Motor neuron (in vitro differentiated cells): Measurements from ENCODE around the gene APBB3. TPM values are rescaled to one million over a fixed set of nuclear protein-coding genes. Genes with fewer than 3 reads are reported as not detected.
"Not testable (repeated sequence)": the region's sequence is repeated elsewhere in the genome, so short reads cannot be mapped to it uniquely, and the experiment has no call there.

Experiments
- ATAC-seq, 8 experiments: fragments of 200-7000 bp; cut with Tn5 transposase; replicated peaks in 6 of 8; 2 replicates each; pipeline ENCODE4 v1.8.0; 2021; ENCODE audit warnings: mild to moderate bottlenecking in 8 of 8, moderate library complexity in 8 of 8
- H3K27ac ChIP-seq, 2 donors: fragments of 250-450 bp; sonication (Bioruptor Pico); 2 replicates each; pipeline ENCODE4 v1.9.0; 2021; ENCODE audit warnings: antibody characterized with exemption in 2 of 2, mild to moderate bottlenecking in 2 of 2, moderate library complexity in 1 of 2
- H3K4me1 ChIP-seq, 2 donors: fragments of 250-450 bp; sonication (Bioruptor Pico); replicated peaks in 1 of 2; 2 replicates each; pipeline ENCODE4 v1.6.1; 2021; ENCODE audit warnings: antibody characterized with exemption in 2 of 2, mild to moderate bottlenecking in 2 of 2, moderate library complexity in 1 of 2
- H3K4me3 ChIP-seq, 5 donors: fragments of 250-450 bp; sonication (Bioruptor Pico); 2 replicates each; pipeline ENCODE4 v1.9.0; 2021; ENCODE audit warnings: antibody characterized with exemption in 5 of 5, mild to moderate bottlenecking in 5 of 5, moderate library complexity in 4 of 5
- WGBS, 10 experiments: fragments of 450-650 bp; shearing (Covaris generic); methylation state at CpG; one replicate each; pipeline ENCODE4 v1.0.0; 2022; 5-methylcytosine and 5-hydroxymethylcytosine counted together
- in situ Hi-C, 9 experiments: fragments of 400-800 bp; cut with MboI; loops; one replicate each; pipeline ENCODE4 v1.15.0; 2021; ENCODE audit warnings: low sequenced_read_pairs in 9 of 9, low pct_unique_long_range_greater_than_20kb in 2 of 9; ENCODE audit not compliant: unreplicated experiment in 9 of 9
- total RNA-seq, 8 experiments: library from RNA; unstranded; fragments of 300-600 nt; gene quantifications; 2 replicates each; pipeline versions ENCODE4 v1.2.3 to v1.2.4, GENCODE V29; 2022

APBB3 gene, protein sequence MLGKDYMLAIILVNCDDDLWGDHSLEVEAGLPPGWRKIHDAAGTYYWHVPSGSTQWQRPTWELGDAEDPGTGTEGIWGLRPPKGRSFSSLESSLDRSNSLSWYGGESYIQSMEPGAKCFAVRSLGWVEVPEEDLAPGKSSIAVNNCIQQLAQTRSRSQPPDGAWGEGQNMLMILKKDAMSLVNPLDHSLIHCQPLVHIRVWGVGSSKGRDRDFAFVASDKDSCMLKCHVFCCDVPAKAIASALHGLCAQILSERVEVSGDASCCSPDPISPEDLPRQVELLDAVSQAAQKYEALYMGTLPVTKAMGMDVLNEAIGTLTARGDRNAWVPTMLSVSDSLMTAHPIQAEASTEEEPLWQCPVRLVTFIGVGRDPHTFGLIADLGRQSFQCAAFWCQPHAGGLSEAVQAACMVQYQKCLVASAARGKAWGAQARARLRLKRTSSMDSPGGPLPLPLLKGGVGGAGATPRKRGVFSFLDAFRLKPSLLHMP
- 10 to 100 TPM; 15.7 to 81.1 (median 33.9) TPM for total RNA-seq

DNA sequence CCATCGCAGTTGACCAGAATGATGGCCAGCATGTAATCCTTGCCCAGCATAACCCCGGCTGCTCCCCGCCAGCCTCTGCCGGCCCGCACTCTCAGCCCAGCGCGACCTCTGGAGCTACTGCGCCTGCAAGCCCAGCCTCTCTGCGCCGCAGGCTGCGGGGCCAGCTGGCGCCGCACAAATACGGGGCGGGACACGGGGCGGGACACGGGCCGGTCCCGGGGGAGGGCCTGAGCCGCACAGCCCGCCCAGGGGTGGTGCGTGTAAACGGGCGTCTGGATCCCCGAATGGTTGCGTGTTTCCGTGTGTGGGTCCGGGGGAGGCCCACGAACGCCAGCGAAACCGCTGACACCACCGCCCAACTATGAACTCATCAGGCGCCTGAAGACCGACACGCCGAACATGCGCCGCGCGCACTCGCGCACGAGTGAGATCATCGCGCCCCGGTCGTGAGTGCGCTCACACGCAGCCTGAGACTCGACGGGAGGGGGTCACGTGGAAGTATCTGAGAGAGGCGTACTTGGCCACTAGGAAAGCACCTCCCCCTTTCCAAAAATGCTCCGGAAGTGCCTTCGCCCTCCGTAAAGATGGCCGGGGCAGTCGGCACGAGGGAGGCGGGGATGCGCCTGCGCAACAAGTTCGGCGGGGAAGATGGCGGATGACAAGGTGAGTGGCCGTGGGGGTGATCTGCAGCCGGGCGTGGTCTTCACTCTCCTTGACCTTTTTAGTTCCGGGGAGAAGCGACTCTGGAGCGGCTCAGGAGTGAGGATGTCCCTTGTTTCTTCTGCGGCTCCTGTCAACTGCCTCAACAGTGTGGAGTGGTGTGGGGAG, at the start of gene APBB3, which contains the start of gene SLC35A4:
Gene APBB3 (minus strand): TSS at position 403 of the 828 bp plus-strand sequence. CDS start 353 bp downstream, at position 50.
Gene SLC35A4 (plus strand): TSS at position 633 of the 828 bp plus-strand sequence. CDS start 2,342 bp downstream, outside the sequence.
- Histone ChIP-seq H3K4me3 (peak within 1 kb of the TSS; percentile 73 to 92 (median 79)), H3K27ac (peak within 1 kb of the TSS; percentile 95 to 96), H3K4me1 (peaks cover 18 to 22% of the 10 kb centered on the region in 2 donors)
- 0 to 5% (median 2%) methylated on average over 4 to 14 of the region's 74 CpGs; no CpG with 5 or more reads in 6 of the 10 experiments for WGBS, 10 experiments
- peak; percentile 80 to 93 (median 88) for ATAC-seq
- in situ Hi-C loops: loop anchor here in 3 of 9 experiments (25.0 kb wide), 2 partner anchors 98 to 123 kb away; partner anchors contain the start of genes DND1 (in 2 of the 3), WDR55 (in 2 of the 3), HARS1 (in 1 of the 3) and HARS2 (in 1 of the 3)

DNA sequence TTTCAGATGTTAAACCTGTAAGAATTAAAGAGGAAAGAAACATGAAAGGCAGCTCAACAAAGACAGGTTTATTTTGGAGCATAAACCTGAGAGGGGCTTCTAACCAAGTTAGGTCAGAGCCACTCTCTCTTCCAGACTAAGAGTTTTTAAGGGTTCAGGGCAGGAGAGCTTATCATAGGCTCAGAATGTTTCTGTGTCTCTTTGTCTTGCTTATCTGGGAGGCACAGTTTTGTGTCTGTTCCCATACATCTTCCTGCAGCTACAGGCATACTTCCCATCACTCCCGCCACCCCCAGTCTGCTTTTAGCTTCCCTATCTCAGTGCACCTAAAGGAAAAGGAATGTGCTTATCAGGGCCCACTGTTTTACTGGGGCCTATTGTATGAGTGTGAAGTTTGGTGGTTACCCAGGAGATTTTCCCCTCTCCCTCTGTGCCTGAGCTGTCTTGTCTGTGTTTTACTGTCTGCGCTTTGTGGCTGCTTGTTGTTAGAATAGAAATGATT, 46.7 kb upstream of the APBB3 start:
- ATAC-seq: peak in 3 of 8 experiments; percentile 29 to 67 (median 42)
- H3K4me3 ChIP-seq: no peak overlapping the region
- no peak overlapping the region for H3K27ac ChIP-seq
- H3K4me1 ChIP-seq: no peaks in the 10 kb centered on the region
- in situ Hi-C loops: no loop called here
- WGBS, 10 experiments: 50 to 100% (median 84%) methylated on average over 1 to 2 of the region's 2 CpGs; no CpG with 5 or more reads in 4 of the 10 experiments

DNA sequence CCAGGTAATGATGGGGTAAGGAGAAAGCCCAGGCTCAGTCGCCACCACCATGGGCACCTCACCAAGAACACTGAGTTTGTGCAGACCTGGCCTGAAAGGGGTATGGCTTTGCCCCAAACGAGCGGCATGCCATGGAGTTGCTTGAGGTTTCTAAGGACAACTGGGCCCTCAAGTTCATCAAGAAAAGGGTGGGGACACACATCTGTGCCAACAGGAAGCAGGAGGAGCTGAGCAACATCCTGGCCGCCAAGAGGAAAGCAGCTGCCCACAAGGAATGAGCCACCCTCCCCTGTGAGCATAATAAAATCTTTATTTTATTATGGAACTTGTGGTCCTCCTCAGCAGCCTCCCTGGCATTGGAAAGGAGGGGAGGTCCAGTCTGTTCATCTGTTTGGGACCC, 44.7 kb upstream of the APBB3 start:
- Histone ChIP-seq H3K4me3 (no peak overlapping the region), H3K4me1 (no peaks in the 10 kb centered on the region), H3K27ac (no peak overlapping the region)
- WGBS, 10 experiments: 29 to 100% (median 71%) methylated on average over 1 to 4 of the region's 4 CpGs; no CpG with 5 or more reads in 5 of the 10 experiments
- ATAC-seq: peak in 2 of 8 experiments; percentile 55 to 67
- in situ Hi-C loops: no loop called here

DNA sequence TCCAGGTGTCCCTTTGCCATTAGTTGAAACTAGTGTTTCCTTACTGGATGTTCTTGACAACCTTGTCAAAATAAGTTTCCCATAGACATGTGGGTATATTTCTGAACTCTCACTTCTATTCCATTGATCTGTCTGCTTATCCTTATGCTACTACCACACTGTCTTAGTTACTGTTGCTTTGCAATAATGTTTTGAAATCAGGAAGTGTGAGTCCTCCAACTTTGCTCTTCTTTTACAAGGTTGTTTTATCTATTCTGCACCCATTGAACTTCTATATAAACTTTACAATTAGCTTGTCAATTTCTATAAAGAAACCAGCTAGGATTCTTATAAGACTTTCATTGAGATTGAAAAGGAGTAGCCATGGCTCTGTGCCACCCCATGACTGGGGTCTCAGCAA, 44.3 kb upstream of the APBB3 start:
- in situ Hi-C loops: no loop called here

DNA sequence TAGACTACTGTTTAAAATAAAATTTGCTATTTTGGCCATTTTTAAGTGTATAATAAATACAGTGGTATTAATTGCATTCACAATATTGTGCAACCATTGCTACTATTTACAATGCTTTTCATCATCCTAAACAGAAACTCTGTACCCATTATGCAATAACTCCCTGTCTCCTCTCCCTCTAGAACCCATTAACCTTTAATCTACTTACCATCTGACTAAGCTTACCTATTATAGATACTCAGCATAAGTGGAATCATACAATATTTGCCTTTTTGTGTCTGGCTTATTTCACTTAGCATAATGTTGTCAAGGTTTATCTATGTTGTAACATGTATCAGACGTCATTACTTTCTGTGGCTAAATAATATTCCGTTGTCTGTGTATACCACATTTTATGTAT, 42.6 kb upstream of the APBB3 start:
- in situ Hi-C loops: no loop called here
- WGBS, 10 experiments: 67 to 100% (median 93%) methylated on average over 2 of the region's 2 CpGs; no CpG with 5 or more reads in 2 of the 10 experiments
- Histone ChIP-seq H3K4me3 (no peak overlapping the region), H3K27ac (no peak overlapping the region), H3K4me1 (no peaks in the 10 kb centered on the region)
- no peak for ATAC-seq

More for the DNA sequence above, 44.3 kb upstream of the APBB3 start:
- Histone ChIP-seq H3K4me1 (no peaks in the 10 kb centered on the region), H3K27ac (no peak overlapping the region), H3K4me3 (no peak overlapping the region)
- no peak for ATAC-seq

DNA sequence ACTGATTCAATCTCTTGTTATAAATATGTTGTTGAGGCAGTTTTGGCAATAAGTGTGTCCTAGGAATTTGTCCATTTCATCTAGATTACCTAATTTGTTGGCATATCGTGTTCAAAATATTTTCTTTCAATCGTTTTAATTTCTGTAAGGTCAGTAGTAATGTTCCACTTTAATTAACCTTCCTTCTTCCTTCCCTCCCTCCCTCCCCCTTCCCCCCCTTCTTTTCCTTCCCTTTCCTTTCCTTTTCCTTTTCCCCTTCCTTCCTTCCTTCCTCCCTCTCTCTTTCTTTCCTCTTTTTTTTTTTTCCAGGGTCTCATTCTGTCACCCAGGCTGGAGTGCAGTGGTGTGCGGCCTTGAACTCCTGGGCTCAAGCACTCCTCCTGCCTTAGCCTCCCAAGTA, 41.5 kb upstream of the APBB3 start:
- Histone ChIP-seq H3K27ac (no peak overlapping the region), H3K4me3 (no peak overlapping the region), H3K4me1 (no peaks in the 10 kb centered on the region)
- in situ Hi-C loops: no loop called here
- no peak for ATAC-seq
- WGBS, 10 experiments: 48 to 86% (median 80%) methylated on average over 1 to 3 of the region's 3 CpGs; no CpG with 5 or more reads in 5 of the 10 experiments

DNA sequence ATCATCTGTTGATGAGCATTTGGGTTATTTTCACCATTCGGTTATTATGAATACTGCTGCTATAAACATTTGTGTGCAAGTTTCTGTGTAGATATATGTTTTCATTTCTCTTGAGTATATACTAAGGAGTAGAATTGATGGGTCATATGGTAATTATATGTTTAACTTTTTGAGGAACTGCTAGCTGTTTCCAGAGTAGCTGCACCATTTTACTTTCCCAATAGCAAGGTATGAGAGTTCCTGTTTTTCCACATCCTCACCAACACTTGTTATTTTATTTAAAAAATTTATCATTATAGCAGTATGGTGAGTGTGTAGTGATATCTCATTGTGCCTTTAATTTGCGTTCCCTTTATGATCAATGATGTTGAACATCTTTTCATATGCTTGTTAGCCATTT, 39.3 kb upstream of the APBB3 start:
- H3K4me1 ChIP-seq: no peaks in the 10 kb centered on the region
- no peak for ATAC-seq
- in situ Hi-C loops: no loop called here
- 67 to 100% (median 96%) methylated on average over 1 to 2 of the region's 2 CpGs; no CpG with 5 or more reads in 2 of the 10 experiments for WGBS, 10 experiments
- H3K4me3 ChIP-seq: no peak overlapping the region
- no peak overlapping the region for H3K27ac ChIP-seq

DNA sequence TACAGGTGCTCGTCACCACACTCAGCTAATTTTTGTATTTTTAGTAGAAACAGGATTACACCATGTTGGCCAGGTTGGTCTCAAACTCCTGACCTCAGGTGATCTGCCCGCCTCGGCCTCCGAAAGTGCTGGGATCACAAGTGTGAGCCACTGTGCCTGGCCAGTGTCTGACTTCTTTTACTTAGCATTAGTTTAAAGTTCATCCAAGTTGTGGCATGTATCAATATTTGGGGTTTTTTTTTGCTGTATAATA, 39.0 kb upstream of the APBB3 start:
- H3K4me3 ChIP-seq, ATAC-seq, in situ Hi-C loops, H3K27ac ChIP-seq, H3K4me1 ChIP-seq: not testable (repeated sequence)
- 0 to 100% (median 83%) methylated on average over 1 to 4 of the region's 4 CpGs; no CpG with 5 or more reads in 2 of the 10 experiments for WGBS, 10 experiments

DNA sequence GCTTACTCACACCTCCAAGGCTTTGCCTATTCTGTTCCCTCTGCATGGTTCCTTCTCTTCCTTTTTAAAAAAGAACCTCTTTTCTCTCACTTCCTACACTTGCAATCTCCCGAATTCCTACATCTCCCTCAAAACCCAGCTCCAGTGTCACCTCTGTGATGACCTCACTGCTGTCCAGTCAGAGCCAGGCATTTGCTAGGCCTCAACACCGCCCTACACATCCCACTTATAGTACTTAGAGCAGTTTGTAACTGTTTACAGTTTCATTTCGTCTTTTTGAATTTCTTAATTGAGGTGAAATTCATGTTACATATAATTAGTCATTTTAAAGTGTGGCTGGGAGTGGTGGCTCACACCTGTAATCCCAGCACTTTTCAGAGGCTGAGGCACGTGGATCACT, 37.7 kb upstream of the APBB3 start:
- in situ Hi-C loops: no loop called here
- no peak for ATAC-seq
- Histone ChIP-seq H3K27ac (no peak overlapping the region), H3K4me3 (no peak overlapping the region), H3K4me1 (no peaks in the 10 kb centered on the region)
- 19 to 100% (median 56%) methylated on average over 1 to 4 of the region's 4 CpGs for WGBS, 10 experiments

DNA sequence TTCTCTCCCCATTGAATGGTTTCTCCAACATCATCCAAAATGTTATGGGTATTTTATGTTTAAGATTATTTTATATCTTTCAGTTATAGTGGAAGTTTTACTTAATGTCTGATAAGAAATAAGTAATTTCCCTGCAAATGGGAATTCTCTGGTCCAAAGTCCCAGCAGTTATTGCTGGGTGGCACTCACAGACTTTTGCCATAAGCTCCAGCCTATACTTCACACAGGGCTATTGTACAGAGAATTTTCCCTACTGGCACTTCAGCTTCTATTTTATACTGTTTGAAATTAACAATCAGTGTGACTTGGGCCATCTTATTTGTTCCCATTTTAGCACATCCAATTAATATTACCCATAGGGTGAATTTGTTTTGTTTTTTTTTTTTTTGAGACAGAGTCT, 35.7 kb upstream of the APBB3 start:
- in situ Hi-C loops: no loop called here
- no peak overlapping the region for H3K27ac ChIP-seq

DNA sequence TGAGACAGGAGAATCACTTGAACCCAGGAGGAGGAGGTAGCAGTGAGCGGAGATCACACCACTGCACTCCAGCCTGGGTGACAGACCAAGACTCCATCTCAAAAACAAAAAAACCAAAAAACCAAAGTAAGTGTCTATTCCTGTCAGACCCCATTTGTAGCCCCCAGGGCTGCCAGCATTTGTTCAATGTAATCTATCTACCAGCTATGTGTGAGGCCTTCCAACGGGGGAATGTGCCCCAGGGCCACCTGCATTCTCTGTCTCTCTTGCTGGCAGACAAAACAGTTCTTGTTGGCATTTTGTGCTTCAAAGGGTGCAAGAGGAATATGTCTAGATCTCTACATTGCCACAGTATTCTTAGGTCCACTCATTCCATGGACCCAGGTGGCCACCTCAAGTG, 34.4 kb upstream of the APBB3 start:
- Histone ChIP-seq H3K27ac (no peak overlapping the region), H3K4me1 (no peaks in the 10 kb centered on the region), H3K4me3 (no peak overlapping the region)
- no peak for ATAC-seq
- 80 to 100% (median 88%) methylated on average over 1 of the region's 2 CpGs; no CpG with 5 or more reads in 7 of the 10 experiments for WGBS, 10 experiments
- in situ Hi-C loops: no loop called here

More for the DNA sequence above, 35.7 kb upstream of the APBB3 start:
- no peak for ATAC-seq
- H3K4me1 ChIP-seq: no peaks in the 10 kb centered on the region
- H3K4me3 ChIP-seq: no peak overlapping the region

DNA sequence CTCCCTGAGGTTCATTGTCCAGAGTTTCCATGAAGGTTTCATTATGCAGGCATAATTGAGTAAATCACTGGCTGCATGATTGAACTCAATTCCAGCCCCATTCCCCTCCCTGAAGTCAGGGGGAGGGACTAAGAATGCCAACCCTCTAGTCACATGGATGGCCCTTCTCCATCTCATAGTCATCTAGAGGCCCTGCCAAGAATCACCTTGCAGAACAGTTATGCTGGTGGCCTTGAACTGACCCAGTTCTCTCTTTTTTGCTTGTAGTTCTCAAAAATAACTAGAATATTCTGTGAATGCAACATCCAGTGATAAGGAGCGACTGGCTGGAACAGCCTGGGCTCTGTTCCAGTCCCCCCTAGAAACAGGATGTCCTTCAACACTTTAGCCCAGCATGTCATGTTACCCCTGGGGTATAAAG, 31.9 kb upstream of the APBB3 start:
- no peak overlapping the region for H3K4me3 ChIP-seq
- ATAC-seq: peak in 2 of 8 experiments; percentile 62 to 67
- in situ Hi-C loops: no loop called here
- no peak overlapping the region for H3K27ac ChIP-seq
- 86 to 100% (median 89%) methylated on average over 1 of the region's 1 CpG; no CpG with 5 or more reads in 7 of the 10 experiments for WGBS, 10 experiments
- H3K4me1 ChIP-seq: no peaks in the 10 kb centered on the region
